Dedifferentiated amniotic fluid mesenchymal stem cell (primary cell): ENCODE results near the gene PSTPIP2.
A peak's percentile ranks its signal among the peaks of the same experiment; 100 is the strongest.
"Not testable (repeated sequence)": the region's sequence is repeated elsewhere in the genome, so short reads cannot be mapped to it uniquely, and the experiment has no call there.

Experiments used
- DNase-seq: peaks from one replicate; pipeline ENCODE4 v3.0.0-alpha.2; 2016; ENCODE audit errors: extremely low spot score

The PSTPIP2 gene

DNA sequence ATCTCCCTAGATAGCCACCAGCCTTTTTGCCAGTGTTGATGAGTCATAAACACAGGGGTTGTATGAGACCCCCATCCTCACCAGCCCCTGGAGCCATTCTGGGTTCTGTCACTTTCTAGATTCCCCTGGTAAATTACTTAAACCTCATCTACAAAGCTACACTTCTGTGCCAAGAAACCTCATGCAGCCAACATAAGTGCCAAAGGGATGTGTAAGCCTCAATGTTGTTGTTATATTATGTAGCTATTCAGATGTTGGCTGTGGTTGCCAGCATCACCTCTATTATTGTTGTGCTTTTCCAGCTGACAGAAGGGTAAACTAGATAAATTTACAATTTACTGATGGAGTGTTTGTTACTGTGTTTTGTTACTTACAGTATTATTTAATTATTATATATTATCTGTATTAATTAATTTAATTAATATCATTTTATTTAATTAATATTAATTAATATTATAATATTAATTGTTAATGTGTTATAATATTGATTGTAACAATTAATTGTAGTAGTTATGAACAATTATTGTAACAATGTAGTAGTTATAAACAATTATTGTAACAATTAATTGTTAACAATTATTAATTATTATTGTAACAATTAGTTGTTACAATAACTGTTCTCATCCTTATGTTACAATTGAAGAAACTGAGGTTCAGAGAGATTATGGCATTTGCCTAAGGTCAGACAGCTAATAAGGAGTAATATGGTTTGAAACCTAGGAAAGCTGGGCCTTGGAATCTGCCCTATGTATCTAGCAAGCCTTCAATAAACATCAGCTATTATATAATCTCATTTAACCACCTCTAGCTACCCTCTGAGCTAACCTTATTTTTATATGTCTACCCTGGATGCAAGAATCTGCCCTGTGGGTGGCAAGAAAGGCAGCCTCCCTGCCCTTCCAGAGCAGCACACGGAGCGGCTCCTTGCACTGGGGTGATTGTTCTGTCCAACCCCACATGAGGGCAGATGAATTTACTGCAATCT, 36.1 kb downstream of the PSTPIP2 start:
- DNase-seq, result peak; percentile 31

GRCh38 chr18:46034230-46034629, 37.8 kb downstream of the PSTPIP2 start:
- DNase-seq, result no peak

DNA sequence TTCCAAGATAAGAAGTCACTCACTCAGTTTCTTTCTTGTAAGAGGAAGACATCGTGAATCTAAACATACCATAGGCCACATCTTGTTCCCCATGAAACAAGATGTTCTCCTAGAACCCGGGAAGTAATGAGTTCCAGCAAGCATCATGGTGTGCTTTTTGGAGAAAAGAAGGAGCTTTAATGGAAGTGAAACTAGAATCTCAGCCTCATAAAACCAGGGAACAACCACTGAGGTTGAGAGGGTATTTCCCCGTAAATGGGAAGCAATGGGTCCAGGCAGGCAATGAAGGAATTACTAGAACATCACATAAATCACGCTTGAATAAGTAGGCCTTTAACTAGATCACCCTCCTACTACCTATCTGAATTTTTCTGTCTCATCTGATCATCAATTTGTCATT, 40.3 kb downstream of the PSTPIP2 start:
- no peak for DNase-seq

DNA sequence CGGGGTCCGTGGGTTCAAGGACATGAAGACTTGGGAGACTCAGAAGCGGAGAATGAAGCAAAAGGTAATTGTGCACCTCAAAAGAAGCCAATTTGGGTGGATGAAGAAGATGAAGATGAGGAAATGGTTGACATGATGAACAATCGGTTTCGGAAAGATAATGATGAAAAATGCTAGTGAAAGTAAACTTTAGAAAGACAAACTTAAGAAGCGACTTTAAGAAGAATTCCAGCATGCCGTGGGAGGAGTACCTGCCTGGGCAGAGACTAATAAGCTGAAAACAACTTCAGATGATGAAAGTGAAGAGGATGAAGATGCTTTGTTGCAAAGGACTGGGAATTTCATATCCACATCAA, 43.5 kb downstream of the PSTPIP2 start:
- DNase-seq, result no peak

DNA sequence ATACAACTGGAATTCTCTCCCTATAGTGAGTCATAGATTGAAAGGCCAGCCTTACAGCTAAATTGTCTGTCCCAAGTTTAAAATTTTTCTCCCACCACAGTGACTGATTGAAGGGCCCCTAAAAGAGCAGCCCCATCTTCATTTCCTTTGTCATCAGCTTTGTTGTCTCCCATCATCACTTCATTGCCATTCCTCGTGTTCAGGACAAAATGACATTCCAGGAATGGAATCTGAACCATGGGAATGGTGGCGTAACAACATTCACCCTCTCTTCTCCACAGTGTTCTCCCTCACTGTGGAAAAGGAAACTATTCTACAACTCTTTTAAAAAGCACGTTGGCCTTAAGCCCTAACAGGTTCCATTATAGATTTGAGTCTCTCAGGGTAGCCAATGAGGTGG, 52.1 kb downstream of the PSTPIP2 start:
- no peak for DNase-seq

DNA sequence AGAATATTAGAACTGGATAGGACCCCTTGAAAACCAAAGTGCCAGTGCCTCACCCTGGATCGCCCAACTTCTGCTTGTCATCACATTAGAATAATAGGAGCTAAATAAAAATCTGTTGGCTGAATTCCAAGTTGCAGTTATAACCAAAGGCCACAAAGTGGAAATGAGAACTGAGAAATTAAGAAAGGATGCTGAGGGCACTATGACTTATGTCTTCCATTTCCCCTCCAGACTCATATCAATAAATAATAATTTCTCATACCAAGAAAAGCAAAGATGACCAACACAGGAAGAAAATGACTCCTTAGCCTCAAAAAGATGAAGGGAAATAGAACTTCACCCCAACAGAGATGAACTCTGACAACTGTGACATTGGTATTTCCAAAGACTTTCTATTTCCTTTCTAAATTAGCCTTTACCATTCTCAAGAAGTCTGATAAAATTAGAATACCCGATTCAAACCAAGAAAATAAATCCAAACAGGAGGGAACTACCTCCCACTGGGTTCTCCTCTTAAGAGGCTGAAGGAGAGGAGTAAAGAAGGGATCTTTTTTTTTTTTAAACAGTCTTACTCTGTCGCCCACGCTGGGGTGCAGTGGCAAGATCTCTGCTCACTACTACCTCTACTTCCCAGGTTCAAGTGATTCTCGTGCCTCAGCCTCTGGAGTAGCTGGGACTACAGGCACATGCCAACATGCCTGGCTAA, 58.4 kb downstream of the PSTPIP2 start:
- no peak for DNase-seq

GRCh38 chr18:46010676-46011075, 61.4 kb downstream of the PSTPIP2 start:
- no peak for DNase-seq

GRCh38 chr18:46010050-46010449, 62.0 kb downstream of the PSTPIP2 start:
- DNase-seq, result no peak

DNA sequence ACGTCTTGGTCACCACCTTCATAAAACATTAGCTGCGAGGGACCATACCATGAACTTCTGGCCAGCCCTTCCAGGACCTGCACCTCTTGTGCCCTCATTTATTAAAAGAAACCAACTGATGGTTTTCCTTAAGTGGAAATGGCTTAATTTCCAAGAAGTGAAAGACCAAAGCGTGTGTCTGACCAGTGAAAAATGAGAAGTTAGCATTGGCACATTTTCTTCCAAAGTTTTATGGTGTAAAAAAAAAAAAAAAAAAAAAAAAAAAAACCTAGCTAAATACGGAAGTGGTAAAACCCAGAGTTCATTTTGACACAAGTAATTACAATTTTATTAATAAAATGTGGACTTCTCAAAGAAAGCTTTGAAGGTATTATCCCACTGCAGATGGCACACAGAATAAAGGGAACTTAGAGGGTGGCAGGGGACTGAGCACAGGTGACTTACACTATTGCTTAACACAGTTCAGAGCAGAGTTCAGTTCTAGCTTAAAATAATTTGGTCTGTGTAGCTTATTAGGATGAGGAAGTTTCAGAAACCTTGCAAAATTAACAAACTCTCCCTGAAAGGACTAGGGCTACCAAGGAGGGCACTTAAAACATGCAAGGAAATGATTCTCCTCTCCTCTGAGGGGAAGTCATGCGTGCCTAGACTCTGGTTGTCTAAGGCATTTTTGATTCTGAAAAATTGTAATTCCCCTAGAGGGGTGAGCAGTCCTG, 62.8 kb downstream of the PSTPIP2 start:
- DNase-seq, result no peak

DNA sequence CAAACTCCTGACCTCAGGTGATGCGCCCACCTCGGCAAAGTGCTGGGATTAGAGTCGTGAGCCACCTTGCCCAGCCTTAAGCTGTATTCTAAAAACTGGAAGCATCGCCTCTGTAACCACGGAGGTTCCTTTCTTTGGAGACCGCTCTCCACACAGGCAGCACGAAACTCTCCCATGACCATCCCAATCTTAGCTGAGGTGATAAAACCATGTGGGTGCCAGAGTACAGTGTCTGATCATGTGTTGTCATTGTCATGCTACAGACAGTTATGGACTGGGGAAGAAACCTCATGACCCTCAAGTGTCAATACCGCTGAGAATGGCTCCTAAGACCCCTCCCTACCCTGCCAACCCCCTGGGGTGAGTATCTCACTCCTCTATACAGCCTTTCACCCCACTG, 63.5 kb downstream of the PSTPIP2 start:
- DNase-seq, result no peak

DNA sequence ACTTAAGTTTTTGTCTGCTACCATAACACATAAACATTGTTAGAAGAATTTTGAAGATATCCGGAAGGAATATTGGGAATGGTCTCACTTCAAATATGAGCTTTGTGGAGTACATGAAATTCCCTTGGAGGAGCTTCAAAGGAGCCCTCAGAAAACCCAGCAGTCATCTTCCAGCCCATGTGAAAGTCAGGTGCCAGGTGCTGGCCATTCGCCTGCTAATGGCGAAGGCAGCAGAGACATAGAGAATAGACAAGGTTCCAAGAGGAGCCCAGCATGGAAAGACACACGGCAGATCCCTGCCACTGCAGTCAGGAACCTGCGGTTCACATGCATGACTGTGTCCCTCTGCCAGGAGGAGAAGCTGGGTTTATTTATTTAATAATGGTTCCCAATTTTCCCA, 64.9 kb downstream of the PSTPIP2 start:
- DNase-seq, result no peak

- DNase-seq, result no peak
Measured at GRCh38 chr18:46002934-46003333, 69.1 kb downstream of the PSTPIP2 start.

DNA sequence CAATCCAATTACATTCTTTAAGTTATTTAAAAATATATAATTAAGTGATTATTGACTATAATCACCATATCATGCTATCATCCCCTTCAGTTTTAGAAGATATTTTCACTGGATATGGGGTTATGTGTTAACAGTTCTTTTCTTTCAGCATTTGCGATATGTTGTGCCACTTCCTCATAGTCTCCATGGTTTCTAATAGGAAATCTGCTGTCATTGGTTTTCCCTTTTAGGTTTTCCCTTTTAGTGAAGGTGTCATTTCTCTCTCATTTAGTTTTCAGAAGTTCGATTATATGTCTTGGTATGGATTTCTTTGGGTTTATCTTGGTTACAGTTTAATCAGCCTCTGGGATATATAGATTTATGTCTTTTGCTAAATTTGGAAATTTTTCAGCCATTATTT, 70.2 kb downstream of the PSTPIP2 start:
- DNase-seq, result no peak

- DNase-seq, result no peak
Measured at GRCh38 chr18:46001074-46001473, 71.0 kb downstream of the PSTPIP2 start.

- DNase-seq, result no peak
Measured at GRCh38 chr18:45999536-45999935, 72.5 kb downstream of the PSTPIP2 start.

GRCh38 chr18:45998244-45998643, 73.8 kb downstream of the PSTPIP2 start:
- no peak for DNase-seq

DNA sequence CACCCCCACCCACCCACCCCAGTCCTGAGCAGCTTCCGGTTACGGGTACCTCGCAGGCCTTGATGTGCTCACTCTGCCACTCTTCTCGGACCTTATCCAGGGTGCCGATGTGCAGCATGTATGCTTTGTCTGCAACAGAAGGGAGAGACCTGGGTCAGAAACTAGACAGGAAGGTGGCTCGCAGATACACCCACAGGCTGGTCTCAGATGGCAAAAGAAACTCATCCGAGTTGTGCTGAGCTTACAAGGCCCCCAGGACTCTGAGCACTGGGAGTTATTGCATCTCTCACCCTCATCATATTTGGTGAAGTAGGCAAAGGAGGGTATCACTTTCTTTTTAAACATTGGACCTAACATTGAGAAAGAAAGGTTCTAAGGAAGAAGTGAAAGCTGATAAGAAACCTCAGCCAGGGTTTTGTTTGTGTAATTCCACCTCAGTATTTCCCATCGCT, 74.3 kb downstream of the PSTPIP2 start:
- no peak for DNase-seq

GRCh38 chr18:45995461-45995860, 76.6 kb downstream of the PSTPIP2 start:
- DNase-seq, result no peak

DNA sequence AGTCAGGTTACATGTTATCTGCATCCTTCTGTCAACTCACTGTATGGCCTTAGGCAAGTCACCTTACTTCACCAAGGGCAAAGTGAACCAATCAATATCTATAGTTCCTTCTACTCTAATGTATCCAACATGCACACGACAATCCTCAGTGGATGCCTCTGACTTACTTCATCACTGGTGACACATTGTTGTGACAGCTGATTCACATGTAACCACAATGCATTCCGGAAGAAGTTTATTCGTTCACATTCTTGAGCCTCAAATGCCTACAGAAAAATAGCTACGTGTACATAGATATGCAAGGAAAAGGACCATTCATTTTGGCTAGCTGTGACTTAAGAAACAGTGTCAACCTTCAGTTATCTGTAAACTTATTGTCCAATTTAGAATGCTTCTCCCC, 78.6 kb downstream of the PSTPIP2 start:
- peak; percentile 71 for DNase-seq

DNA sequence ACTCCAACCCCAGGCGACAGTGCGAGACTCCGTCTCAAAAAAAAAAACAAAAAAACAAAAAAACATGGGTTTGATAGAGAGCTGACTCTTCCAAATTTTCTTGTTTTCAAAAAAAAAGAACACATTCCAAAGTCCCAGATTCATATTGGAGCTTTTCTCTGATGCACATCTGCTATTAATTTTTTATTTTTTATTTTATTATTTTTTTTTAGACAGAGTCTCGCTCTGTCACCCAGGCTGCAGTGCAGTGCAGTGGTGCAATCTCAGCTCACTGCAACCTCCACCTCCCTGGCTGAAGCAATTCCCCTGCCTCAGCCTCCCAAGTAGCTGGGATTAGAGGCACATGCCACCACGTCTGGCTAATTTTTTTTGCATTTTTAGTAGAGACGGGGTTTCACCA, 79.5 kb downstream of the PSTPIP2 start:
- not testable (repeated sequence) for DNase-seq

DNA sequence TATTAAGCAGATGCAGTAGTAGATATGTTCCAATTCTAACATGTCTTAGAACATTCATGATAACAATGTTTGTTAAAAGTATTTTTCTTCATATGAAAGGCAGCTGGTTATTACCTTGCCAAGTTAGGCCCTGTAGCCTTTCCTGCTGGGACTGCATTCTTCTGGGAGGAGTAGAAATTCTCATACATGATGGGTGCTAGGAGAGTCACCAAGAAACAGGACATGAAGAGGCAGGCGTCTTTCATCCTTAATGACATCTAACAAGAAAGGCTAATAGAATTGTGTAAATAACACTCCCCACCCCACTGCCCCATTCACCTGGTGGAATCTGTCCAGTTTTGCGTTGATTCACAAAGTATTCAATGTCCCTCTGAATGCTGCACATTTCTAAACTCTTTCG, 80.3 kb downstream of the PSTPIP2 start:
- no peak for DNase-seq

GRCh38 chr18:45984546-45985235, 87.4 kb downstream of the PSTPIP2 start:
- DNase-seq, result no peak
